ENCODE data around the gene HACE1.

HACE1 gene

GRCh38 chr6:104685871-104686549 lies 173.7 kb downstream of the HACE1 start:
- DNase-seq: no peak

- no peak for DNase-seq
Observed at GRCh38 chr6:104684911-104685415, 174.8 kb downstream of the HACE1 start.

GRCh38 chr6:104683809-104684208 lies 175.9 kb downstream of the HACE1 start:
- DNase-seq: no peak

DNA sequence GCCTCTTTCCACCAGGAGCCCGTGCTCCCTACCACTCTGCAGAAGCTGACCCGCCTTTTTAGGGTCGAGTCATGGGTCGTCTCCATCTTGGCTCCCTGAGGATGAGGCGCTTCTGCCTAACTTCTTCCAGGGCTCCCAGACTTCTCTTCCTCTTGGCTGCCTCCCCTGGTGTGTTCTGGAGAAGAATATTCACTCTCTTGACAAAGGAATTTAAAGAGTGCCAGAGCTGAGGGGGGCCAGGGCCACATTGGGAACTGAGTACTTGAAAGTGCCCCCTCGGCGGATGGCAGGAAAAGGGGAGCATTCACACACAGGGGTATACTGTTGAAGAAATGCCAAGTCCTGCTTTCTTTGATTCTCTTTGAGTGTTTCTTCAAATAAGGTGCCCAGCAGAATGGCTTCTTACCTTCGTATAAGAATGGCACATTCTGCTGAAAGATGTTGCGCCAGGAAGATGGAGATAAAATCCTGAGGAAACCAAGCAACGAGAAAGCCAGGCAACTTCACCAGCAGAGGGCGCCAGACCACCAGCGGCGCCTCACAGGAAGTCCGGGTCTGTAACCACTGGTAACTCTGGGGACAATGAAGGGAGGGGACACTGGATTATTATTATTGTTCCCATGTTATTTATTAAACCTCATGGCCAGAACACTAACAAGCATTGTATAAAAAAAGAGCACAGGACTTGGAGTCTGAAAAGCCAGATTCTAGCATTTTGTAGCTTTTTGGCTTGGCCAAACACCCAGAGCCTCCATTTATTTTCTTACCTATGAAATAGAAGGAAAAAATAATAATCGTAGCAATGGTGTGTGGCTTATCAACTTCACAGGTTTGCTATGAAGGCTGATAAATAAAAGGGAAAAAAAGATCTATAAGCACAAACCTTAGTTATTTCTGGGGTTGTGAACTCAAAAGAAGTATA lies 176.7 kb downstream of the HACE1 start:
- no peak for DNase-seq

GRCh38 chr6:104680539-104680938 lies 179.2 kb downstream of the HACE1 start:
- no peak for DNase-seq

DNA sequence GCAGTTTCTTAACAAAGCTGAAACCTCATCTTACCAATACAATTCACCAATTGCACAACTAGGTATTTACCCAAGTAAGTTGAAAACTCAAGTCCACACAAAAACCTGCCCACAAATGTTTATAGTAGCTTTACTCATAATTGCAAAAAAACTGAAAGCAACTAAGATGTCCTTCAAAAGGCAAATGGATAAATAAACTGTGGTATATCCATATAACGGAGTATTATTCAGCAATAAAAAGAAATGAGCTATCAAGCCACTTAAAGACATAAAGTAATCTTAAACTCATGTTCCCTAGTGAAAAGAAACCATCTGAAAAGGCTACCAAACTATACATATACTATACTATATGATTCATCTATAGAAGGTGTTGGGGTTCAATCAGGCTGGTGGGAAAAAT lies 179.7 kb downstream of the HACE1 start:
- DNase-seq: no peak
